Mesendoderm (in vitro differentiated cells): ENCODE data around the gene TM4SF5.
A peak's percentile ranks its signal among the peaks of the same experiment; 100 is the strongest.

ENCODE experiments used
- DNase-seq: peaks from one replicate; pipeline ENCODE4 v3.0.0; 2013
- H2AK5ac ChIP-seq: 2 replicates; pipeline ENCODE4 v1.6.1; 2013; ENCODE audit warnings: low read length, inconsistent platforms
- H2BK120ac ChIP-seq: 2 replicates; pipeline ENCODE4 v1.6.1; 2013; ENCODE audit warnings: low read depth, mild to moderate bottlenecking, low read length, moderate library complexity, mixed read lengths
- H2BK15ac ChIP-seq: replicated peaks from 2 replicates; pipeline ENCODE4 v1.6.1; 2013; ENCODE audit warnings: low read depth, mild to moderate bottlenecking, moderate library complexity
- H2BK5ac ChIP-seq: 2 replicates; pipeline ENCODE4 v1.6.1; 2013; ENCODE audit warnings: low read length, inconsistent platforms
- H3K18ac ChIP-seq: 2 replicates; pipeline ENCODE4 v1.6.1; 2013; ENCODE audit warnings: mild to moderate bottlenecking, low read length, mixed read lengths
- H3K23ac ChIP-seq: one replicate; pipeline ENCODE4 v1.6.1; 2013; ENCODE audit warnings: low read length
- H3K27ac ChIP-seq: 2 replicates; pipeline ENCODE4 v1.5.1; 2013; ENCODE audit warnings: low read depth, mild to moderate bottlenecking, inconsistent platforms, low read length, moderate library complexity
- H3K27me3 ChIP-seq: 2 replicates; pipeline ENCODE4 v1.6.1; 2013; ENCODE audit warnings: low read length, control low read depth, mild to moderate bottlenecking, inconsistent platforms; ENCODE audit not compliant: insufficient read depth, poor library complexity
- H3K36me3 ChIP-seq: 2 replicates; pipeline ENCODE4 v1.6.1; 2013; ENCODE audit warnings: low read length, inconsistent platforms; ENCODE audit not compliant: control insufficient read depth, insufficient read depth
- H3K4ac ChIP-seq: one replicate; pipeline ENCODE4 v1.6.1; 2013; ENCODE audit warnings: low read depth, mild to moderate bottlenecking, low read length, moderate library complexity
- H3K4me1 ChIP-seq: 2 replicates; pipeline ENCODE4 v1.6.1; 2013; ENCODE audit warnings: low read depth, low read length, inconsistent platforms; ENCODE audit not compliant: control insufficient read depth
- H3K4me2 ChIP-seq: 2 replicates; pipeline ENCODE4 v1.6.1; 2013; ENCODE audit warnings: low read length
- H3K4me3 ChIP-seq: 2 replicates; pipeline ENCODE4 v1.5.1; 2013; ENCODE audit warnings: mild to moderate bottlenecking, low read length
- H3K56ac ChIP-seq: one replicate; pipeline ENCODE4 v1.6.1; 2013; ENCODE audit warnings: low read length
- H3K79me1 ChIP-seq: 2 replicates; pipeline ENCODE4 v1.6.1; 2013; ENCODE audit warnings: low read length, inconsistent platforms
- H3K79me2 ChIP-seq: 2 replicates; pipeline ENCODE4 v1.6.1; 2013; ENCODE audit warnings: mild to moderate bottlenecking, low read length; ENCODE audit not compliant: control insufficient read depth, insufficient read depth
- H3K9ac ChIP-seq: 2 replicates; pipeline ENCODE4 v1.6.1; 2013; ENCODE audit warnings: low read length, inconsistent platforms
- H4K5ac ChIP-seq: one replicate; pipeline ENCODE4 v1.6.1; 2013; ENCODE audit warnings: low read length
- H4K8ac ChIP-seq: one replicate; pipeline ENCODE4 v1.6.1; 2013; ENCODE audit warnings: low read depth, mild to moderate bottlenecking, control low read depth, low read length, moderate library complexity
- WGBS: extraction: QIAGEN DNeasy Blood & Tissue Kit; methylation state at CpG from one replicate; pipeline ENCODE4 v1.1.7; 2013; ENCODE audit warnings: low lambda C conversion rate, missing lambda C conversion rate; ENCODE audit not compliant: insufficient coverage; ENCODE audit errors: extremely low coverage; 5-methylcytosine and 5-hydroxymethylcytosine counted together

Gene TM4SF5

GRCh38 chr17:4733073-4733531 lies 38.6 kb upstream of the TM4SF5 start:
- DNase-seq: no peak
- no CpG with 5 or more reads among the region's 6 CpGs for whole genome bisulfite sequencing

GRCh38 chr17:4734857-4735475 lies 36.7 kb upstream of the TM4SF5 start:
- no peak overlapping the region for H3K9ac ChIP-seq
- H3K4me2 ChIP-seq: no peak overlapping the region
- H3K4me3 ChIP-seq: no peak overlapping the region
- H3K23ac ChIP-seq: no peak overlapping the region
- no peak for DNase-seq
- no CpG with 5 or more reads among the region's 8 CpGs for WGBS
- no peak overlapping the region for H3K56ac ChIP-seq
- H2BK120ac ChIP-seq: no peak overlapping the region
- no peaks in the 10 kb centered on the region for H3K79me2 ChIP-seq
- H2AK5ac ChIP-seq: no peak overlapping the region
- H4K5ac ChIP-seq: no peak overlapping the region
- no peak overlapping the region for H4K8ac ChIP-seq
- no peak overlapping the region for H3K18ac ChIP-seq
- no peaks in the 10 kb centered on the region for H3K79me1 ChIP-seq
- H3K36me3 ChIP-seq: no peaks in the 10 kb centered on the region
- H2BK15ac ChIP-seq: no peak overlapping the region
- no peak overlapping the region for H3K27ac ChIP-seq
- peaks cover 23% of the 10 kb centered on the region for H3K27me3 ChIP-seq
- H3K4me1 ChIP-seq: no peaks in the 10 kb centered on the region
- no peak overlapping the region for H3K4ac ChIP-seq
- H2BK5ac ChIP-seq: no peak overlapping the region

More at GRCh38 chr17:4733073-4733531, 38.6 kb upstream of the TM4SF5 start:
- no peak overlapping the region for H2BK120ac ChIP-seq
- no peak overlapping the region for H3K56ac ChIP-seq
- no peak overlapping the region for H2AK5ac ChIP-seq
- H3K4ac ChIP-seq: no peak overlapping the region
- H2BK15ac ChIP-seq: no peak overlapping the region
- H3K27me3 ChIP-seq: peaks cover 4% of the 10 kb centered on the region
- no peak overlapping the region for H3K23ac ChIP-seq
- H3K9ac ChIP-seq: no peak overlapping the region
- H3K4me3 ChIP-seq: no peak overlapping the region
- H4K8ac ChIP-seq: no peak overlapping the region
- H3K4me1 ChIP-seq: no peaks in the 10 kb centered on the region
- H3K27ac ChIP-seq: no peak overlapping the region
- no peak overlapping the region for H3K18ac ChIP-seq
- no peaks in the 10 kb centered on the region for H3K79me2 ChIP-seq
- H2BK5ac ChIP-seq: no peak overlapping the region
- no peaks in the 10 kb centered on the region for H3K79me1 ChIP-seq
- no peak overlapping the region for H3K4me2 ChIP-seq
- H4K5ac ChIP-seq: no peak overlapping the region
- H3K36me3 ChIP-seq: no peaks in the 10 kb centered on the region

DNA sequence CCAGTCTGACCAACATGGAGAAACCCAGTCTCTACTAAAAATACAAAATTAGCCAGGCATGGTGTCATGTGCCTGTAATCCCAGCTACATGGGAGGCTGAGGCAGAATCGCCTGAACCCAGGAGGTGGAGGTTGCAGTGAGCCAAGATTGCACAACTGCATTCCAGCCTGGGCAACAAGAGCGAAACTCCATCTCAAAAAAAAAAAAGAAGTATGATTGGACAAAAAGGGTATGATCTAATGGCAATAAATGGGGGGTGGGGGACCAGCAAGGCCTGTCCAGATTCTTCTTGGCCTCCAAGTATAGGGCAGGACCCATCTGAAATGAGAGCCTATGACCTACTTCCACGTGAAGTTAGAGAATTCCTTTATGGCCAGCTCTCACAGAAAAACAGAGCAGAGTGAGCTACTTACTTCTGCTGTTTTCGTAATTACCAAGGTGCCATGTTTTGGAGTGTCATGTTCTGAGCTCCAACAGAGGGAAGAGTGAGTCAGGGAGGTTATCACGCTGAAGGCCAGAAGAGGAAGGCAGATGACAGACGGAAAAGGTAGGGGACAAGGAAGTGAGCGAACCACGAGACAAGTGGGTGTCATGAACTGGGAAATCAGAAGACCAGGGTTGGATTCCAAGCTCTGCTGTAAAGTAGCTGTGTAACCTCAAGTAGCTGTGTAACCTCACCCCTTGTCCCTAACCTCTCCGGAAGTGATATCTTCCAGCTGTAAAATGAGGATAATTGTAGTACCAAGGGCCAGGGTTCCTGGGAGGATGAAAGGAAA lies 35.6 kb upstream of the TM4SF5 start:
- Histone ChIP-seq H3K18ac (no peak overlapping the region), H2BK15ac (no peak overlapping the region), H3K4ac (no peak overlapping the region), H4K8ac (no peak overlapping the region), H3K4me2 (no peak overlapping the region), H3K4me3 (no peak overlapping the region), H3K79me2 (no peaks in the 10 kb centered on the region), H2BK5ac (no peak overlapping the region), H3K23ac (no peak overlapping the region), H3K56ac (no peak overlapping the region), H3K9ac (no peak overlapping the region), H3K4me1 (no peaks in the 10 kb centered on the region), H2AK5ac (no peak overlapping the region), H3K27ac (no peak overlapping the region), H2BK120ac (no peak overlapping the region), H3K27me3 (peaks cover 32% of the 10 kb centered on the region), H3K79me1 (no peaks in the 10 kb centered on the region), H3K36me3 (no peaks in the 10 kb centered on the region), H4K5ac (no peak overlapping the region)
- WGBS: no CpG with 5 or more reads among the region's 9 CpGs
- no peak for DNase-seq

DNA sequence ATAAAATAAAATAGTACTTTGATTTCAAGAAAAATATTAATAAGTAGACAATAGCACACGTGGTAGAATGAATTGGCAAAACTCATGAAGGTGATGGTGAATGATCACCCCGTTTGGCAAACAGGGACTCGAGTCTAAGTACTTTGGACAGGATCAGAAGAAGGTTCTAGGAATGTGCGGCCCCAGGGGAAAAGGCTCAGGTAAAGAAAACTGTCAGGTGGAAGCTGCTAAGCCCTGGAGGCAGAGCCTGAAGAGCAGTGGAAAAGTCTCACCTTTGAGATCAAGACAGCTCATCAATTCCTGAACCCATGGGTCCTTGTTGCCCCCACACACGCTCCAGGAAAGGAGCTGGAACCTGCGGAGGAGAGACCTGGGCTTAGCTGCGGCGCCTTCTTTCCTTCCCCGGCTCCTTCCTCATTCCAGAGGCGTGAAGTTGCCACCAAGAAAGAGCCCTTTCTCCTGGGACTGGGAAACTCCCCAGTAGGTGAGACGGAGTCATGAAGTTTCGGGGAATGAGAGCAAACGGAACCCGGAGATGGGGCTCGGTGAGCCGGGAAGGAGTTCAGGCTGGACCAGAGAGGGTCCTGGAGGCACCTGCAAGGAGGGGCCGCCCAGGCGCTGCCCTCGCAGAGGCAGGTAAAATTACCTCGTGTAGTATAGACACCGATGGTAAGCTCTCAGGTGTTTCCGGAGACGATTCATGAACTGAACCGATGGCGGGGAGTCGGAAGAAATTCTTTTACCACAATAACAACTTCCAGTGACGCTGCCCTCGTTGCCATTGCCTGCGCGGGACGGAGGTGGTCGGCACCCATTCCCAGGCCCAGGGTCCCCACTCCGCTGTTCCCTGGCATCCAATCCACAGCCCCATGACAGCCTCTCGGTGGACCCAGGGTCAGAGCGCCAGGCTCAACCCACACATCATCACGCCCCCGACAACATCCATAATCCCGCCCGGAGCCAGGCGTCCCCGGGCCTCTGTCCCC lies 33.3 kb upstream of the TM4SF5 start:
- no peak overlapping the region for H3K27ac ChIP-seq
- no peaks in the 10 kb centered on the region for H3K36me3 ChIP-seq
- no peak overlapping the region for H3K18ac ChIP-seq
- H3K4me1 ChIP-seq: no peaks in the 10 kb centered on the region
- no peak overlapping the region for H3K9ac ChIP-seq
- no peak overlapping the region for H2BK15ac ChIP-seq
- no peak overlapping the region for H2AK5ac ChIP-seq
- WGBS: no CpG with 5 or more reads among the region's 41 CpGs
- H2BK5ac ChIP-seq: no peak overlapping the region
- peak overlapping the region; percentile 54 for H3K4me2 ChIP-seq
- DNase-seq: no peak
- no peak overlapping the region for H3K4ac ChIP-seq
- peaks cover 35% of the 10 kb centered on the region for H3K27me3 ChIP-seq
- H3K79me1 ChIP-seq: no peaks in the 10 kb centered on the region
- no peak overlapping the region for H3K4me3 ChIP-seq
- no peak overlapping the region for H4K8ac ChIP-seq
- H2BK120ac ChIP-seq: no peak overlapping the region
- H3K23ac ChIP-seq: no peak overlapping the region
- H3K79me2 ChIP-seq: no peaks in the 10 kb centered on the region
- no peak overlapping the region for H4K5ac ChIP-seq
- no peak overlapping the region for H3K56ac ChIP-seq

- H4K8ac ChIP-seq: no peak within 1 kb of the TSS
- H3K79me2 ChIP-seq: no peaks in the 10 kb centered on the region
- no peak within 1 kb of the TSS for H3K4ac ChIP-seq
- H3K23ac ChIP-seq: peak within 1 kb of the TSS; percentile 45
- peak within 1 kb of the TSS; percentile 15 for H3K4me3 ChIP-seq
- no peak within 1 kb of the TSS for H4K5ac ChIP-seq
- H3K18ac ChIP-seq: no peak within 1 kb of the TSS
- no peaks in the 10 kb centered on the region for H3K79me1 ChIP-seq
- H2AK5ac ChIP-seq: no peak within 1 kb of the TSS
- no peak within 1 kb of the TSS for H2BK120ac ChIP-seq
- peak within 1 kb of the TSS; percentile 54 for H3K4me2 ChIP-seq
- no CpG with 5 or more reads among the region's 100 CpGs for WGBS
- peaks cover 35% of the 10 kb centered on the region for H3K27me3 ChIP-seq
- no peak within 1 kb of the TSS for H2BK15ac ChIP-seq
- no peaks in the 10 kb centered on the region for H3K36me3 ChIP-seq
- peak within 1 kb of the TSS; percentile 64 for H3K56ac ChIP-seq
- H2BK5ac ChIP-seq: no peak within 1 kb of the TSS
- H3K27ac ChIP-seq: no peak within 1 kb of the TSS
- no peaks in the 10 kb centered on the region for H3K4me1 ChIP-seq
- H3K9ac ChIP-seq: peak within 1 kb of the TSS; percentile 54
- no peak for DNase-seq
Measured at GRCh38 chr17:4739122-4740024, 32.3 kb upstream of the TM4SF5 start, which contains the start of the genes CXCL16 and ZMYND15. CXCL16 (minus strand) TSS chr17:4739928; CDS start chr17:4739339, 589 bp downstream. ZMYND15 (plus strand) TSS chr17:4739833; CDS start chr17:4740549, 716 bp downstream.
